ENCODE measurements around the gene PSENEN.
"Not testable (repeated sequence)": the region's sequence is repeated elsewhere in the genome, so short reads cannot be mapped to it uniquely, and the experiment has no call there.

The PSENEN gene

GRCh38 chr19:35792312-35792711 is 46.9 kb downstream of the PSENEN start:
- no peak overlapping the region for H3K27ac ChIP-seq
- no peak for TF ChIP-seq ZFX (IDR thresholded peaks at IDR 0.05)
- TF ChIP-seq CTCF (conservative IDR thresholded peaks at IDR 0.05): no peak

GRCh38 chr19:35792888-35793287 is 47.4 kb downstream of the PSENEN start:
- TF ChIP-seq ZFX (IDR thresholded peaks at IDR 0.05): no peak
- TF ChIP-seq CTCF (conservative IDR thresholded peaks at IDR 0.05): no peak
- no peak overlapping the region for H3K27ac ChIP-seq

- TF ChIP-seq ZFX (IDR thresholded peaks at IDR 0.05) (no peak), CTCF (conservative IDR thresholded peaks at IDR 0.05) (no peak)
- H3K27ac ChIP-seq: no peak overlapping the region
Observed at GRCh38 chr19:35793381-35794165, 48.1 kb downstream of the PSENEN start.

DNA sequence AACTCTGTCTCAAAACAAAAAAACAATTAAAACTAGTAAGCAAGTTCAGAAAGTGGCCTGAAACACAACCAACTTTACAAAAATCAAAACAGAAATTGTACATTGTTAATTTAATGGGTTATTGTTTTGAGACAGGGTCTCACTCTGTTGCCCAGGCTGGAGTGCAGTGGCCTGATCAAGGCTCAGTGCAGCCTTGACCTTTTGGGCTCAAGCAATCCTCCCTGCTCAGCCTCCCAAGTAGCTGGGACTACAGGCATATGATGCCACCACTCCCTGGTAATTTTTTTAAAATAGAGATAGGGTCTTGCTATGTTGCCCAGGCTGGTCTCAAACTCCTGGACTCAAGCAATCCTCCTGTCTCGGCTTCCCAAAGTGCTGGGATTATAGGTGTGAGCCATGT is 50.1 kb downstream of the PSENEN start:
- H3K27ac ChIP-seq: not testable (repeated sequence)
